ENCODE data around the gene NDUFS1.

DNA sequence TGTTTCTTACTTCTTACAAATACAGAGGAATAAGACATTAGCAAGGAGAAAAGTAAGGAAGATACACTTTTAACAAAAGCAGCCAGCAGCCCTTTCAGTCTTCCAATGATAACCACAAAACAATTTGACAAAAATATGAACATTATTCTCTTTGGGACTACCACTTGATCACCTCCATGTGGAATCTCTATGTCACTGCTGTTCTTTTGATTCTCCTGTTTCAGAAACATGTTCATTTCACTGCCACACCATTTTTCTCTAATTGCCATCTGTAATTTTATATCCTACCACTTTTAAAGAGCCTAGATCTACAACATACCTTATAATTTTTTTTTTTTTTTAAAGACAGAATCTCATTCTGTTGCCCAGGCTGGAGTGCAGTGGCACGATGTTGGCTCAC lies 84.1 kb downstream of the NDUFS1 start:
- TF ChIP-seq EZH2phosphoT487 (IDR thresholded peaks at IDR 0.05; ENCODE audit: borderline replicate concordance, low read depth) = no peak
- TF ChIP-seq FOXM1 (IDR thresholded peaks at IDR 0.05; ENCODE audit: low read depth) = no peak
- TF ChIP-seq CHD2 (IDR thresholded peaks at IDR 0.05; ENCODE audit: low read length, partially characterized antibody) = no peak
- no peak for TF ChIP-seq YY1 (IDR thresholded peaks at IDR 0.05; ENCODE audit: low read depth)
- TF ChIP-seq POLR2AphosphoS5 (IDR thresholded peaks at IDR 0.05; ENCODE audit: low read depth, low read length) = no peak

All from SK-N-SH (cell line).